Endodermal cell (in vitro differentiated cells): ENCODE results near the gene ARSK. TPM values are rescaled to one million over a fixed set of nuclear protein-coding genes. Genes with fewer than 3 reads are reported as not detected.

Experiments used
- DNase-seq: peaks from one replicate; pipeline ENCODE4 v3.0.0-alpha.2; 2017
- H3K27ac ChIP-seq: 2 replicates; pipeline ENCODE4 v1.5.1; 2013; ENCODE audit warnings: mild to moderate bottlenecking, low read depth, low read length, moderate library complexity
- H3K27me3 ChIP-seq: 2 replicates; pipeline ENCODE4 v1.6.1; 2013; ENCODE audit warnings: mild to moderate bottlenecking, low read length, moderate library complexity; ENCODE audit not compliant: insufficient read depth, control insufficient read depth, poor library complexity, severe bottlenecking
- H3K36me3 ChIP-seq: 2 replicates; pipeline ENCODE4 v1.7.0; 2013; ENCODE audit warnings: mild to moderate bottlenecking, low read length, moderate library complexity; ENCODE audit not compliant: control insufficient read depth, insufficient read depth
- H3K4me1 ChIP-seq: one replicate; pipeline ENCODE4 v1.7.0; 2013; ENCODE audit warnings: low read length; ENCODE audit not compliant: control insufficient read depth, insufficient read depth
- H3K4me3 ChIP-seq: 2 replicates; pipeline ENCODE4 v1.5.1; 2013; ENCODE audit warnings: mild to moderate bottlenecking, low read length, moderate library complexity
- H3K9ac ChIP-seq: 2 replicates; pipeline ENCODE4 v1.6.1; 2013; ENCODE audit warnings: mild to moderate bottlenecking, low read length, moderate library complexity; ENCODE audit not compliant: poor library complexity, severe bottlenecking; ENCODE audit errors: extremely low read depth
- H3K9me3 ChIP-seq: 2 replicates; pipeline ENCODE4 v1.6.1; 2013; ENCODE audit warnings: mild to moderate bottlenecking, low read length, moderate library complexity; ENCODE audit not compliant: control insufficient read depth
- H3K27ac Mint-ChIP-seq: 2 replicates; pipeline ENCODE4 v1.8.0; 2020; ENCODE audit warnings: mixed read lengths
- H3K27me3 Mint-ChIP-seq: 2 replicates; pipeline ENCODE4 v1.8.0; 2021; ENCODE audit warnings: mild to moderate bottlenecking, mixed read lengths; ENCODE audit not compliant: insufficient read depth
- H3K36me3 Mint-ChIP-seq: 2 replicates; pipeline ENCODE4 v1.8.0; 2020; ENCODE audit warnings: low read depth, mixed read lengths
- H3K4me1 Mint-ChIP-seq: 2 replicates; pipeline ENCODE4 v1.8.0; 2020; ENCODE audit warnings: mixed read lengths
- H3K4me3 Mint-ChIP-seq: 2 replicates; pipeline ENCODE4 v1.8.0; 2020; ENCODE audit warnings: mild to moderate bottlenecking, moderate library complexity, mixed read lengths
- H3K9me3 Mint-ChIP-seq: 2 replicates; pipeline ENCODE4 v1.8.0; 2020; ENCODE audit warnings: mild to moderate bottlenecking, mixed read lengths
- WGBS, 2 experiments: methylation state at CpG; one replicate each; pipeline versions ENCODE4 v1.1.5 to v1.1.7; 2013; ENCODE audit warnings: missing lambda C conversion rate in 2 of 2, mixed read lengths in 1 of 2; ENCODE audit not compliant: insufficient coverage in 1 of 2, insufficient read length in 1 of 2; 5-methylcytosine and 5-hydroxymethylcytosine counted together
- total RNA-seq, 2 donors: library from RNA; stranded (reverse); fragmentation: NEBNext Ultra II Directional in 1 of 2; extraction: Animal tissue kit (Norgen Biotek cat#: 25700) in 1 of 2; gene quantifications; 2 replicates in 1 of 2; 3 replicates in 1 of 2; pipeline ENCODE4 v1.2.1, GENCODE V29; 2021
- TF ChIP-seq, protein P1 (sequence below): fragments of 200-600 bp; sonication (generic); conservative IDR thresholded peaks from 2 replicates; pipeline ENCODE4 v1.5.0; 2021; ENCODE audit warnings: antibody characterized with exemption, mild to moderate bottlenecking

The ARSK gene
- total RNA-seq, 2 donors from 2014 or later: 11.7 to 13.5 TPM

DNA sequence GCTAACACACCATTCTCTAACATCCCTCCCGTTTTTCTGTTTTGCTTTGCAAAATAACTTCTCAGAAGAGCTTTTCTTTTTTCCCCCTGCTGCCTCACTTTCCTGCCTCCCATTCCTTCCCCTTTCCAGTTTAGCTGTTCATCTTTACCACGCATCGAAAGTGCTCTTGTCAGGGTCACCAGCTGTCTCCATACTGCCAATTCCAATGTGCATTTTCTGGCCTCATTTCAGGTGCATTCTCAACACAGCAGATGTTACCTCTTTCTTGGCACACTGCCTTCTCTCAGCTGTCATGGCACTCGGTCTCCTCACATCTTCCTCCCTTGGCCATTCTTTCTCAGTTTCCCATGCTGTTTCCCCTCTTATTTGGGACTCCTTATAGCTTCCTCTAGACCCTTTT lies 9.5 kb downstream of the ARSK start:
- Mint-ChIP-seq H3K4me1 (peaks cover 9% of the 10 kb centered on the region), H3K27ac (no peak overlapping the region), H3K4me3 (no peak overlapping the region), H3K36me3 (peaks cover 6% of the 10 kb centered on the region), H3K9me3 (no peaks in the 10 kb centered on the region), H3K27me3 (no peaks in the 10 kb centered on the region)
- TF ChIP-seq, protein P1, sequence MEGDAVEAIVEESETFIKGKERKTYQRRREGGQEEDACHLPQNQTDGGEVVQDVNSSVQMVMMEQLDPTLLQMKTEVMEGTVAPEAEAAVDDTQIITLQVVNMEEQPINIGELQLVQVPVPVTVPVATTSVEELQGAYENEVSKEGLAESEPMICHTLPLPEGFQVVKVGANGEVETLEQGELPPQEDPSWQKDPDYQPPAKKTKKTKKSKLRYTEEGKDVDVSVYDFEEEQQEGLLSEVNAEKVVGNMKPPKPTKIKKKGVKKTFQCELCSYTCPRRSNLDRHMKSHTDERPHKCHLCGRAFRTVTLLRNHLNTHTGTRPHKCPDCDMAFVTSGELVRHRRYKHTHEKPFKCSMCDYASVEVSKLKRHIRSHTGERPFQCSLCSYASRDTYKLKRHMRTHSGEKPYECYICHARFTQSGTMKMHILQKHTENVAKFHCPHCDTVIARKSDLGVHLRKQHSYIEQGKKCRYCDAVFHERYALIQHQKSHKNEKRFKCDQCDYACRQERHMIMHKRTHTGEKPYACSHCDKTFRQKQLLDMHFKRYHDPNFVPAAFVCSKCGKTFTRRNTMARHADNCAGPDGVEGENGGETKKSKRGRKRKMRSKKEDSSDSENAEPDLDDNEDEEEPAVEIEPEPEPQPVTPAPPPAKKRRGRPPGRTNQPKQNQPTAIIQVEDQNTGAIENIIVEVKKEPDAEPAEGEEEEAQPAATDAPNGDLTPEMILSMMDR: no peak
- H3K27me3 ChIP-seq: no peaks in the 10 kb centered on the region
- no peak overlapping the region for H3K27ac ChIP-seq
- no peaks in the 10 kb centered on the region for H3K9me3 ChIP-seq
- 88 to 94% methylated on average over 4 of the region's 4 CpGs for WGBS, 2 experiments
- no peak for DNase-seq
- H3K4me3 ChIP-seq: no peak overlapping the region
- H3K9ac ChIP-seq: no peak overlapping the region
- H3K36me3 ChIP-seq: peaks cover 10% of the 10 kb centered on the region
- H3K4me1 ChIP-seq: peaks cover 3% of the 10 kb centered on the region

DNA sequence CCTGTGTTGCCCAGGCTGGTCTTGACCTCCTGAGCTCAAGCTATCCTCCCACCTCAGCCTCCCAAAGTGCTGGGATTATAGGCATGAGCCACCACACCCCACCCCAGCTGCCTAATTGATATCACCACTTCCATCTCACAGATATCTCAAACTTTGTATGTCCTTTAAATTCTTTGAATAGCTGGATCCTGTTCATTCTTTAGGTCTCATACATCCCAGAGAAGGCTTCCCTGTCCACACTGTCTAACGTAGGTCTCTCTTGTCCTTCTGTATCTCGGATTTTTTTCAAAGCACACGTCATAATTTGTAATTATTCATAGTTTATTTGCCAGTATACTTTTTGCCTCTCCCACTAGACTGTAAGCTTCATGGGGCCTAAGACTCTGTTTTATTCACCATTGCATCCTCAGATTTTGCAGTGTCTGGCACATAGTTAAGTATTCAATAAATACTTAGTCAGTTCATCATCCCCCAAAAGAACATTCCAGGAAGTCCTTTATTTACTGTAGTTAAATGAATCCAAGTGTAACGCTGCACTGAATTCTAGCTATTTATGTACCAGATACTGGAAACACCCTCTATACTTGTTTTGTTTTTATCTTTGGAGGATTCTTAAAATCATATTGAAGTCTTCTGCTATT lies 10.5 kb downstream of the ARSK start:
- Histone ChIP-seq H3K4me3 (no peak overlapping the region), H3K4me1 (peaks cover 3% of the 10 kb centered on the region), H3K9ac (no peak overlapping the region), H3K9me3 (no peaks in the 10 kb centered on the region), H3K27me3 (no peaks in the 10 kb centered on the region), H3K36me3 (peaks cover 10% of the 10 kb centered on the region), H3K27ac (no peak overlapping the region)
- H3K27ac Mint-ChIP-seq: no peak overlapping the region
- no peaks in the 10 kb centered on the region for H3K27me3 Mint-ChIP-seq
- WGBS, 2 experiments: 95 to 100% methylated on average over 1 to 4 of the region's 4 CpGs
- H3K4me1 Mint-ChIP-seq: peaks cover 9% of the 10 kb centered on the region
- TF ChIP-seq, protein P1: no peak
- H3K4me3 Mint-ChIP-seq: no peak overlapping the region
- peaks cover 6% of the 10 kb centered on the region for H3K36me3 Mint-ChIP-seq
- no peaks in the 10 kb centered on the region for H3K9me3 Mint-ChIP-seq
- DNase-seq: no peak

DNA sequence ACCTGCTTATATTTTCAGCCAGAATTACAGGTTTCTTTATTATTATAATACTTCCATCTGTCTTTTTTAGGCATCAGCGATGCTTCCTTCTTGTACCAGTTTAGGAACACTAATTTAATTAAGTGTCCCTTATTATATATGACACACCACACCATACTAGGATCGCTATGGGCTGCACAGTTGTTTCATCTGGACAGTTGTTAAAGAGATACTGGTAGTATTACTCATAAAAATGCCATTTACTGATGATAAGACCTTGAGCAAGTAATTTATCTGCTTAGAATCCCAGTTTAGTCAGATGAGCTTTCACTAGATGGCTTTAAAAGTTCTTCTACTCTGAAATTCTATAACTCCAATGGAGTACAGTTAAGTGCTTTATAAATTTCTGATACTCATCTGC lies 17.1 kb downstream of the ARSK start:
- Histone ChIP-seq H3K27ac (no peak overlapping the region), H3K9me3 (no peaks in the 10 kb centered on the region), H3K36me3 (peaks cover 9% of the 10 kb centered on the region), H3K4me3 (no peak overlapping the region), H3K4me1 (peaks cover 3% of the 10 kb centered on the region), H3K9ac (no peak overlapping the region), H3K27me3 (no peaks in the 10 kb centered on the region)
- 97% methylated on average over 2 of the region's 2 CpGs; no CpG with 5 or more reads in 1 of the 2 experiments for WGBS, 2 experiments
- TF ChIP-seq, protein P1: no peak
- no peak for DNase-seq
- H3K36me3 Mint-ChIP-seq: peaks cover 33% of the 10 kb centered on the region
- no peaks in the 10 kb centered on the region for H3K27me3 Mint-ChIP-seq
- no peaks in the 10 kb centered on the region for H3K9me3 Mint-ChIP-seq
- no peak overlapping the region for H3K4me3 Mint-ChIP-seq
- H3K27ac Mint-ChIP-seq: no peak overlapping the region
- H3K4me1 Mint-ChIP-seq: peaks cover 7% of the 10 kb centered on the region
